HG03439 (cell line): ENCODE data around the gene PNMA6F.
"Not testable (repeated sequence)": the region's sequence is repeated elsewhere in the genome, so short reads cannot be mapped to it uniquely, and the experiment has no call there.

Experiments
- ATAC-seq: cut with Tn5 transposase; IDR thresholded peaks from one replicate; pipeline ENCODE4 v1.9.1; 2021; ENCODE audit warnings: mild to moderate bottlenecking, moderate library complexity; ENCODE audit not compliant: unreplicated experiment

Gene PNMA6F

GRCh38 chrX:153304988-153305736, 16.4 kb downstream of the PNMA6F start:
- no peak for ATAC-seq

GRCh38 chrX:153303276-153304262, 18.0 kb downstream of the PNMA6F start:
- no peak for ATAC-seq

DNA sequence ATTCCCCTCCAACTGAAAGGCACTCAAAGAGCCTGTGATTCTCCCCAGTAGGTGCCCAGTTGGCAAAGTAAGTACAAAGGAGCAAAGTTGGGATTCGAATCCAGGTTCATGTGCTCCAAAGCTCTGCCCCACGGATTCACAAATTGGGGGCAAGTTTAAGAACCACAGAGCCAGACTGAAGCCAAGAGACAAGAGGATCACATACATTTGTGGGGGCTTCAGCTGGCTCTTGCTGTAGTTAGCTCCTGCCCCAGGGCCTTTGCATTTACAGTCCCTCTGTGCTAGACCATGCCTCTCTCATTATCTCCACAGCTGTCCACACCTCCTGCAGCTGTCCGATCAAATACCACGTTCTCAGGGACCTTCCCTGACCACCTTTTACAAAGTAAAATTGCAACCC, 18.8 kb downstream of the PNMA6F start:
- ATAC-seq = no peak

DNA sequence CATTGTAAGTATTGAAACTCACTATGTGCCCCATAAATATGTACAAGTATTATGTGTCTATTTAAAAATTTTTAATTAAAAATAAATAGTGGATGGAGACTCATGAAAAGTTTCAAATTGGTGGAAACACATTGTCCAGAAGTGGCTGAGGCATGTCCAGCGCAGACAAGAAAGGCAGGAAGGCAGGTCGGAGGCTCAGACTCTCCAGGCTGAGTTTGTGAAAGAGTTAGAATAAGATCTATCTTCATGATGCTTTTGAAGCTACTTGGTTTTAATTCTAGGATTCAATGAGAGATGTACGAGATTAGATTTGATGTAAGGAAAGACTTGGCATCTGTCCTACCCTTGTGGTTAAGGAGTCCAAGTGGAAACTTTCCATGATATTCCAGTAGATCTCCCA, 19.8 kb downstream of the PNMA6F start:
- ATAC-seq = no peak

- no peak for ATAC-seq
Observed at GRCh38 chrX:153299855-153300254, 21.7 kb downstream of the PNMA6F start.

- no peak for ATAC-seq
Observed at GRCh38 chrX:153297376-153297775, 24.2 kb downstream of the PNMA6F start.

DNA sequence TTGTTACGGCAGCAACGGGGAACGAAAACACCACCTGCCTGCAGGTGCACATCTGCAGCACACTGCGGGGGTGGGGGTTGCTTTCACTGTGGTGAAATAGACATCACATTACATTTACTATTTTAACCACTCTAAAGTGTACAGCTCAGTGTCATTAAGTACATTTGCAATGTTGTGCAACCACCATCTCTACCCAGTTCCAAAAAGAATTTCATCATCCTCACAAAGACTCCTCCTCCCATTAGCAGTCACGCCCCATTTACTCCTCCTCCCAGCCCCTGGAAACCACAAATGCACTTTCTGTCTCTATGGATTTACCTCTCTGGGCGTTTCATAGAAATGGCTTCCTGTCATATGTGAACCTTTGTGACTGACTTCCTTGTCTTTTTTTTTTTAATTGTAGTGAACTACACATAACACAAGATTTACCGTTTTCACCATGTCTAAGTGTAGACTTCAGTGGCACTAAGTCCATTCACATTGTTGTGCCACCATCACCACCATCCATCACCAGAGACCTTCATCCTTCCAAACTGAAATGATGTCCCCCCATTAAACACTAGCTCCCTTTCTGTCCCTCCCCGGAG, 28.0 kb downstream of the PNMA6F start:
- ATAC-seq = not testable (repeated sequence)

DNA sequence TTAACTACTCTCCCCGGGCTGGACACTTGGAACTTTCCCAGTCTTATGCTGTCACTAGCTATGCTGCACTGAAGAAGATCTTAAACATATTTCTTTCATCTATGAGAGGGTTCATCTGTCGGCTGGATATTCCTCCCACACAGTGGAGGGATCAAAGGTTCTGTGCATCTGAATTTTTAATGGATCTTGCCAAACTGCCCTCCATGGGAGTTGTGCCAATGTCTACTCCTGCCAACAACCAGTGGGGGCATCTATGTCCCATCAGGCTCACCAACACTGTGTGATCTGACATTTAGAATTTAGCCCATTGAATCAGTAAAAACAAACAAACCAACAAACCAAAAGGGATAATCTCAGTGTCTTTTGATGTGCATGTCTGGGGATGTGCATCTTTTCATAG, 32.8 kb downstream of the PNMA6F start:
- not testable (repeated sequence) for ATAC-seq

DNA sequence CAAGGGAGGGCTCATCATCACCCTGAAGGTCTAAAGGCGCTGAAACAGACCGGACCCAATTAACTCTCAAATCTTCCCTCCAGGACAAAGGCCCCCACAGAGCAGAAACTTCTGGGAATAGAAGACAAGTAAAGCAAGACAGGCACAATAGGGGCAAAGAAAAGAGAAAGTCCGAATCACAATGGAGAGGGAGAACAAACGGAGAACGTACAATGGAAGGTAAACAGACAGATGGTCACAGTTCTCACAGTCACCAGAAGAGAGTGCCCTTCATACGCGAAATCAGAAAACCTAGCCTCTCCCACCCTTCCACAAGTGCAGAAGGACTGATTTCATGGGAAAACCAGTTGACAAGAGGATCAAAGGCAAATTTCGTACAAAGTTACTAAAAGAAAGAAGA, 35.9 kb downstream of the PNMA6F start:
- ATAC-seq = not testable (repeated sequence)

GRCh38 chrX:153283982-153284381, 37.6 kb downstream of the PNMA6F start:
- ATAC-seq = not testable (repeated sequence)

- not testable (repeated sequence) for ATAC-seq
Observed at GRCh38 chrX:153281784-153282183, 39.8 kb downstream of the PNMA6F start.

DNA sequence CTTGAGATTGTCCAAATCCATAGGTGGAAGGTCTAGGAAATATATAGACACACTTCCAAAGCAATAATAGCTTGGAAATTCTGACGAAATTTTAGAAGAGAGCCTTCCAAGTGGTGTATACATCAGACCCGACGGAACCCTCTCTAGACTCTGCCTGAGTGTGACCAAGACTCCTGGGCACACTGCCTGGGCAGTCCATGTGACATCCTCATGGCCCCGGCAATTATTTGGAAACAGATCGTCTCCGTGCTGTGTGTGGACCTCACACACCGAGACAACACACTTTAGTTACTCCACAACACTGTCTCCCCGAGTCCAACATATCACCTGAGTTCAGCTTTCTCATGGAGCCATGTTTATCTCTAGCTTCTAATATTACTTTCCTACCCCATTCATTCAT, 42.3 kb downstream of the PNMA6F start:
- ATAC-seq = not testable (repeated sequence)

GRCh38 chrX:153276049-153276448, 45.5 kb downstream of the PNMA6F start:
- ATAC-seq = not testable (repeated sequence)

DNA sequence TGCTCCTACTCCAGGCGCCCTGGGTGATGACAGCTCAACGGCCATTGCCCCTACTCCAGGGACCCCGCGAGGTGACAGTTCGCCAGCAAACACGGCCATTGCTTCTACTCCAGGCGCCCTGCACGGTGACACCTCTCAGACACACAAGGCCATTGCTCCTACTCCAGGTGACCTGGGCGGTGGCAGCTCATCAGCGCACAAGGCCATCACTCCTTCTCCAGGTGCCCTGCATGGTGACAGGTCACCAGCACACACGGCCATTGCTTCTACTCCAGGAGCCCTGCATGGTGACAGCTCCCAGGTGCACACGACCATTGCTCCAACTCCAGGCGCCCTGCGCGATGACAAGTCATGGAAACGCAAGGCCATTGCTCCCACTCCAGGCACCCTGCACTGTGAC, 46.1 kb downstream of the PNMA6F start:
- not testable (repeated sequence) for ATAC-seq

GRCh38 chrX:153272584-153272983, 49.0 kb downstream of the PNMA6F start:
- ATAC-seq = not testable (repeated sequence)

- not testable (repeated sequence) for ATAC-seq
Observed at GRCh38 chrX:153272070-153272469, 49.5 kb downstream of the PNMA6F start.
